T-helper 17 cell (primary cell): ENCODE measurements around the gene MED14. TPM values are rescaled to one million over a fixed set of nuclear protein-coding genes. Genes with fewer than 3 reads are reported as not detected.

Source experiments
- ATAC-seq: fragments of 150-1000 bp; cut with Tn5 transposase; 2 replicates; pipeline ENCODE4 v1.10.0; 2021; ENCODE audit warnings: mild to moderate bottlenecking, moderate library complexity
- DNase-seq, 3 donors: peaks; one replicate each; pipeline versions ENCODE4 v3.0.0 to v3.0.0-alpha.2; 2020 to 2021
- H3K9me3 ChIP-seq: one replicate; pipeline ENCODE4 v1.7.0; 2013; ENCODE audit warnings: low read length, mild to moderate bottlenecking; ENCODE audit not compliant: control insufficient read depth, poor library complexity, severe bottlenecking
- H3K27ac Mint-ChIP-seq: one replicate; pipeline ENCODE4 v1.8.0; 2022; ENCODE audit warnings: mild to moderate bottlenecking, moderate library complexity, mixed read lengths
- H3K27me3 Mint-ChIP-seq: one replicate; pipeline ENCODE4 v1.8.0; 2022; ENCODE audit warnings: mixed read lengths
- H3K36me3 Mint-ChIP-seq: one replicate; pipeline ENCODE4 v1.8.0; 2022; ENCODE audit warnings: low read depth, mixed read lengths
- H3K4me1 Mint-ChIP-seq: one replicate; pipeline ENCODE4 v1.8.0; 2022; ENCODE audit warnings: mild to moderate bottlenecking, mixed read lengths
- H3K4me3 Mint-ChIP-seq: one replicate; pipeline ENCODE4 v1.8.0; 2022; ENCODE audit warnings: mild to moderate bottlenecking, moderate library complexity, mixed read lengths
- total RNA-seq, 4 donors: library from RNA in 2 of 4; stranded (reverse) in 2 of 4; gene quantifications; one replicate each; pipeline ENCODE4 v1.2.3 and lab custom pipeline; 2022 to 2026

The MED14 gene
- total RNA-seq, 2 donors from 2014 or later, result 47.5 to 49.9 TPM

DNA sequence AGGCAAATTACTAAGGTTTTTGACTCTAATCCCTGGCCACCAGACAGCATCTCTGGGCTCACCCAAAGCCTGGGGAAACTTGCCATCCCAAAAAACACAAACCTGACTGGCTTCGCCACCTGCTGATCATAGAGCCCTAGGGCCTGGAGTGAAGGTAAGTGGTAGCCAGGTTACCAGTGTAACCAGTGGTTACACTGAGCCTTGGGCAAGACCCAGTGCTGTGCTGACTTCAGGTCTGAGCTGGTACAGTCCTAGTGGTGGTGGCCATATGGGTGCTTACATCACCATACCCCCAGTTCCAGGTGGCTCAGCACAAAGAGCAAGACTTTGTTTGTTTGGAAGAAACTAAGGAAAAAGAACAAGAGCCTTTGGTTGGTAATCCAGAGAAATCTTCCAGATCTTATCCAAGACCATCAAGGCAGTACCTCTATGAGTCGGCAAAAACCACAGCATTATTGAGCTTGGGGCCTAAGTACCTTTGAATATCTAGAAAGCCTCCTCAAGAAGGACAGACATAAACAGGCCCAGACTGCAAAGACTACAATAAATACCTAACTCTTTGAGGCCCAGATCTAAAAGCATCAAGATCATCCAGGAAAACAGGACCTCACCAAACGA is 13.7 kb downstream of the MED14 start:
- DNase-seq (no peak), ATAC-seq (no peak)
- Mint-ChIP-seq H3K36me3 (peaks cover 4% of the 10 kb centered on the region), H3K4me3 (no peak overlapping the region), H3K27me3 (no peaks in the 10 kb centered on the region), H3K27ac (peak overlapping the region; percentile 14), H3K4me1 (peaks cover 22% of the 10 kb centered on the region)
- H3K9me3 ChIP-seq, result no peaks in the 10 kb centered on the region

DNA sequence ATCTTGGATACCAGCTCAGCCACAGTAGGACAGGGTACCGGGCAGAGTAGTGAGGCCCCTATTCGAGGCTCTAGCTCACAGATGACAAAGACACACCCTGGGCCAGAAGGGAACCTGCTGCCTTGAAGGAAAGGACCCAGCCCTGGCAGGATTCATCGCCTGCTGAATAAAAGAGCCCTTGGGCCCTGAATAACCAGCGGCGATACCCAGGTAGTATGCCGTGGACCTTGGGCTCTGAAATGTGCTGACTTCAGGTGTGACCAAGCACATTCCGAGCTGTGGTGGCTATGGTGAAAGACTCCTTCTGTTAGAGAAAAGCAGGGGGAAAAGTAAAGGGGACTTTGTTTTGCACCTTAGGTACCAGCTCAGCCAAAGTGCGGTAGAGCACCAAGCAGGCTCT is 14.6 kb downstream of the MED14 start:
- no peaks in the 10 kb centered on the region for H3K27me3 Mint-ChIP-seq
- peaks cover 24% of the 10 kb centered on the region for H3K4me1 Mint-ChIP-seq
- ATAC-seq, result no peak

GRCh38 chrX:40720339-40720738 is 15.0 kb downstream of the MED14 start:
- Mint-ChIP-seq H3K27me3 (no peaks in the 10 kb centered on the region), H3K4me1 (peaks cover 25% of the 10 kb centered on the region), H3K36me3 (peaks cover 4% of the 10 kb centered on the region), H3K4me3 (no peak overlapping the region), H3K27ac (peak overlapping the region; percentile 63)
- H3K9me3 ChIP-seq, result no peaks in the 10 kb centered on the region
- ATAC-seq (no peak), DNase-seq (no peak)

More for the DNA sequence above, 14.6 kb downstream of the MED14 start:
- no peak overlapping the region for H3K4me3 Mint-ChIP-seq
- no peaks in the 10 kb centered on the region for H3K9me3 ChIP-seq
- peaks cover 4% of the 10 kb centered on the region for H3K36me3 Mint-ChIP-seq
- H3K27ac Mint-ChIP-seq, result no peak overlapping the region
- no peak for DNase-seq

- no peak for DNase-seq
- H3K4me1 Mint-ChIP-seq, result peaks cover 29% of the 10 kb centered on the region
- no peak overlapping the region for H3K4me3 Mint-ChIP-seq
- H3K27me3 Mint-ChIP-seq, result no peaks in the 10 kb centered on the region
- ATAC-seq, result no peak
- H3K9me3 ChIP-seq, result no peaks in the 10 kb centered on the region
- peak overlapping the region; percentile 63 for H3K27ac Mint-ChIP-seq
- H3K36me3 Mint-ChIP-seq, result peaks cover 4% of the 10 kb centered on the region
Observed at GRCh38 chrX:40719731-40720130, 15.6 kb downstream of the MED14 start.

DNA sequence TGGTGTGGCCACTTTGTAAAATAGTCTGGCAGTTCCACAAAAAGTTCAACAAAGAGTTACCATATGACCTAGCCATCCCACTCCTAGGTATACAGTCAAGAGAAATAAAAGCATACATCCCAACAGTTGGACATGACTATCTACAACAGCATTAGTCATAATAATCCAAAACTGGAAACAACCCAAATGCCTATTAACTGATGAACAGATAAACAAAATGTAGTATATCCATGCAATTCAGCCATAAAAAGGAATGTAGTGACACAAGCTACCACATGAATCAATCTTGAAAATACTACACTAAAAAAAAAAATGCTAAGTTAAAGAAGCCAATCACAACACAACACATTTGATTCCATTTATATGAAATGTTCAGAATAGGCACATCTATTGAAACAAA is 16.1 kb downstream of the MED14 start:
- DNase-seq (no peak), ATAC-seq (no peak)
- no peak overlapping the region for H3K27ac Mint-ChIP-seq
- no peaks in the 10 kb centered on the region for H3K9me3 ChIP-seq
- peaks cover 27% of the 10 kb centered on the region for H3K4me1 Mint-ChIP-seq
- no peak overlapping the region for H3K4me3 Mint-ChIP-seq
- H3K27me3 Mint-ChIP-seq, result no peaks in the 10 kb centered on the region
- peaks cover 4% of the 10 kb centered on the region for H3K36me3 Mint-ChIP-seq

DNA sequence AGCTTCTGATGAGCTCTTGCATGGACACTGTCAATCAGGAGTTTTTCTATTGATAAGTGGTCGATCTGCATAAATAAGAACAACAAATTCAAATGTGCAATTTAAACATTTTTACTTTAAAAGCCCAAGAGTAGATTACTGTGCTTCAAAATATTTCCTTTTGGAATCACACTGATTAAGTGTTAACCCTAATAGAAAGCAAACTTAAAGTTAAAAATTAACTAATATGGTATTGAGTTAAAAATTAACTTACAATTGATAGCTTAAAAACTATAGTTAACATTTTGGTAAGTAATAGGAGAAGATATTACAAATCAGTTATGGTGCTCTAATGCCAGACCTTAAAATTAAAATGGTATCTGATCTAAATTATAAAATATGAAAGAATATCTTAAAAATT is 25.9 kb downstream of the MED14 start:
- ATAC-seq, result no peak
- no peaks in the 10 kb centered on the region for H3K4me1 Mint-ChIP-seq
- H3K4me3 Mint-ChIP-seq, result no peak overlapping the region
- H3K27ac Mint-ChIP-seq, result no peak overlapping the region
- no peaks in the 10 kb centered on the region for H3K9me3 ChIP-seq
- no peak for DNase-seq
- no peaks in the 10 kb centered on the region for H3K27me3 Mint-ChIP-seq
- peaks cover 5% of the 10 kb centered on the region for H3K36me3 Mint-ChIP-seq

- H3K36me3 Mint-ChIP-seq, result peaks cover 5% of the 10 kb centered on the region
- ATAC-seq, result no peak
- peaks cover 2% of the 10 kb centered on the region for H3K4me1 Mint-ChIP-seq
- H3K4me3 Mint-ChIP-seq, result no peak overlapping the region
- H3K27ac Mint-ChIP-seq, result no peak overlapping the region
- DNase-seq, result no peak
- H3K9me3 ChIP-seq, result no peaks in the 10 kb centered on the region
- no peaks in the 10 kb centered on the region for H3K27me3 Mint-ChIP-seq
Observed at GRCh38 chrX:40705658-40706312, 29.6 kb downstream of the MED14 start.

GRCh38 chrX:40700640-40701342 is 34.6 kb downstream of the MED14 start:
- no peak for DNase-seq
- no peaks in the 10 kb centered on the region for H3K27me3 Mint-ChIP-seq
- no peak overlapping the region for H3K27ac Mint-ChIP-seq
- no peak for ATAC-seq
- no peak overlapping the region for H3K4me3 Mint-ChIP-seq
- peaks cover 2% of the 10 kb centered on the region for H3K4me1 Mint-ChIP-seq
- H3K36me3 Mint-ChIP-seq, result no peaks in the 10 kb centered on the region
- no peaks in the 10 kb centered on the region for H3K9me3 ChIP-seq

DNA sequence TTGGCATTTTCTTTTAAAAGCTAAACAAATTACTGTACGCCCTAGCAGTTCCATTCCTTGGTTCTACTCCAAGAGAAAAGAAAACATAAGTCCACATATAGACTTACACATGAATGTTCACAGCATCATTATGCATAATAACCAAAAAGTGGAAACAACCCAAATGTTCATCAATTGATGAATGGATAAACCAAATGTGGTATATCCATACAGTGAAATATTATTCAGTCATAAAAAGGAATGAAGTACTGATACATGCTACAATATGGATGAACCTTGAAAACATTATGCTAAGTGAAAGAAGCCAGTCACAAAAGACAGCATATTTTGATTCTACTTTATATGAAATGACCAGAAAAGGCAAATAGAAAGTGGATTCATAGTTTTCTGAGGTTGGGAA is 36.5 kb downstream of the MED14 start:
- no peaks in the 10 kb centered on the region for H3K36me3 Mint-ChIP-seq
- DNase-seq, result no peak
- H3K4me1 Mint-ChIP-seq, result peaks cover 2% of the 10 kb centered on the region
- H3K9me3 ChIP-seq, result no peaks in the 10 kb centered on the region
- no peak overlapping the region for H3K27ac Mint-ChIP-seq
- no peaks in the 10 kb centered on the region for H3K27me3 Mint-ChIP-seq
- H3K4me3 Mint-ChIP-seq, result no peak overlapping the region
- ATAC-seq, result no peak

DNA sequence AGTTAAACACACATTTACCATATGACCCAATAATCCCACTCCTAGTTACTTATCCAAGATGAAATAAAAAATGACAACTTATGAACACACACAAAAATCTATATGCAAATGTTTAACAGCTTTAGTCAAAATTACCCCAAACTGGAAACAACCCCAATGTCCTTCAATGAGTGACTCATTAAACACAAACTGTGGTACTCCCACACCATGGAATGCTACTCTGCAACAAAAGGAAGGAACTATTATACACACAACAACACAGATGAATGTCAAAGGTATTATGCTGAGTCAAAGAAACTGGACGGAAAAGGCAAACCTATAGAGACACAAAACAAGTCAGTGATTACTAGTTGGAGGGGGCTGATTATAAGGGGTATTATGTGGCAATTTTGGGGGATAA is 40.5 kb downstream of the MED14 start:
- ATAC-seq (no peak), DNase-seq (no peak)
- Mint-ChIP-seq H3K36me3 (no peaks in the 10 kb centered on the region), H3K27me3 (no peaks in the 10 kb centered on the region), H3K27ac (no peak overlapping the region), H3K4me1 (no peaks in the 10 kb centered on the region), H3K4me3 (no peak overlapping the region)
- no peaks in the 10 kb centered on the region for H3K9me3 ChIP-seq

DNA sequence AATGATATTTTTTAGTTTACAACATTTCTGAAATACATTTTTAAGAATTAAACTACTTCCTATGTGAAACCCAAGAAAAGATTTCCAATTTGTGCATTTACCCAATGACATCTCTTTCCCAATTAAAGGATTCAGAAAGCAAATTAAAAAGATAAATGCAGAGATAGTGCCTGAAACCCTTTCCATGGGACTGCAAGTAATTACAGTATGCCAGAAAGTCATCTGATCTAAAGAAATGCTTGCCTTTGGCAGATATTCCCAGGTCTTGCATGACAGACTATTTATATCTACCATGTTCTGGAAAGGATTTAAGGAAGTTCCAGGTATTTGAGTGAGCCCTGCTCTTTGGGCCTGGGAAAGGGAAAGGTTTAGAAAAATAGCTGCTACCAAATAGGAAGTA is 46.4 kb downstream of the MED14 start:
- DNase-seq (no peak), ATAC-seq (no peak)
- no peak overlapping the region for H3K4me3 Mint-ChIP-seq
- H3K27me3 Mint-ChIP-seq, result no peaks in the 10 kb centered on the region
- peaks cover 7% of the 10 kb centered on the region for H3K4me1 Mint-ChIP-seq
- H3K27ac Mint-ChIP-seq, result no peak overlapping the region
- peaks cover 9% of the 10 kb centered on the region for H3K36me3 Mint-ChIP-seq
- no peaks in the 10 kb centered on the region for H3K9me3 ChIP-seq

DNA sequence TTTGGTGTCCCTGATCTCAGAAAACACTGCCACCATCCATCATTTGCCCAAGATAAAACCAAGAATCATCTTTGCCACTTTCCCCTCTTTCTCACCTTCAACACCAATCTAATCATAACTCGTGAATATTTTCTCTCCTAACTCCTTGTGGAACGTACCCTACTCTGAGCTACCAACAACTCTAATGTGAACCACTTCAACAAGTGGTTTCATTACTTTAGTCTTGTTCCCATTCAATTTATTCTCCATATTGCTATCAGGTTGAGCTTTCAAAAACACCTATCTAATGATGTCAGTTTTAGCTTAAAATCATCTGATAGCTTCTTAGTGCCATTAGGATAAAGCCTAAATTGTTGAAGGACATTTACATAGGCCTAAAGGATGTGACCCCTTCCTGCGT is 48.2 kb downstream of the MED14 start:
- DNase-seq (no peak), ATAC-seq (no peak)
- no peaks in the 10 kb centered on the region for H3K9me3 ChIP-seq
- Mint-ChIP-seq H3K36me3 (peaks cover 9% of the 10 kb centered on the region), H3K4me1 (peaks cover 7% of the 10 kb centered on the region), H3K27ac (no peak overlapping the region), H3K4me3 (no peak overlapping the region), H3K27me3 (no peaks in the 10 kb centered on the region)

DNA sequence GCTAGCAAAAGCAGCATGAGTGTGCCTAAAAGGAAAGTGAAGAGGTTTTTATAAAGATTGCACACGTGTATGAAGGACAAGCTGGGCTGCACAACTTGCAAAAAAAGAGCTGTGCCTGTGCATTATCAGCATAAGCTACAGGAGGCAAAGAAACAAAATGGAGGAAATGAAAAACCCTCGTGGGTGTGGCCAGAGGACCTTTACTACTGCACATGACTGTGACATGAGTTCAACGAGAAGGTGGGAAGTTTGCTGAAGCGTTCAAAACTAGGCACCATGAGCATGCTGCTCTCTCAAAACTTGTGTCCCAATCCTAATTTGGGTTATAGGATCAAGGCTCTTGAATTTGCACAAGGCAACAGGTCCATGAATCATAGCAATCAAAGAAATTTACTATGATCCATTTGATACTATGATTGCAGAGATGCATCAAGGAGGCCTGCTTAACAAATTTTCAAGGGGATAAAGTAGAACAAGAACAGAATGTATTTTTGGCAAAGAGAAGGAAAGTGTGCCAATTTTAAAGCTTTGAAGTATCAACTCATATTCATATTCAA is 49.9 kb downstream of the MED14 start:
- peak overlapping the region; percentile 3 for H3K27ac Mint-ChIP-seq
- H3K27me3 Mint-ChIP-seq, result no peaks in the 10 kb centered on the region
- H3K4me1 Mint-ChIP-seq, result peaks cover 7% of the 10 kb centered on the region
- no peak for ATAC-seq
- no peak for DNase-seq
- no peak overlapping the region for H3K4me3 Mint-ChIP-seq
- H3K9me3 ChIP-seq, result no peaks in the 10 kb centered on the region
- peaks cover 9% of the 10 kb centered on the region for H3K36me3 Mint-ChIP-seq
